ENCODE data around the gene KSR1. TPM values are rescaled to one million over a fixed set of nuclear protein-coding genes. Genes with fewer than 3 reads are reported as not detected.

The KSR1 gene
- total RNA-seq, 1 experiment from 2014 or later = 19.1 TPM

GRCh38 chr17:27490391-27490790, 34.1 kb downstream of the KSR1 start:
- CTCF ChIA-PET = interaction anchor here (0.7 kb wide), 1 partner anchor 986 kb away, joined by 3 read pairs; no protein-coding TSS in a partner anchor
- H4K20me1 ChIP-seq (ENCODE audit: insufficient read depth) = no peaks in the 10 kb centered on the region
- no peak overlapping the region for H3K4me2 ChIP-seq
- H3F3A ChIP-seq (ENCODE audit: insufficient read depth, low read depth) = peaks cover 21% of the 10 kb centered on the region
- no peak for DNase-seq
- peaks cover 24% of the 10 kb centered on the region for H3K4me1 ChIP-seq (replicated peaks; ENCODE audit: insufficient read depth)
- BruUV-seq (replicated peaks) = no TSS peak
- TF ChIP-seq CTCF (conservative IDR thresholded peaks at IDR 0.05) = no peak
- TF ChIP-seq EZH2 (IDR thresholded peaks at IDR 0.05; ENCODE audit: low read depth) = no peak
- H3K36me3 ChIP-seq (ENCODE audit: low read depth) = no peaks in the 10 kb centered on the region
- H2AFZ ChIP-seq = no peak overlapping the region
- H3K27me3 ChIP-seq (ENCODE audit: insufficient read depth, low read depth) = no peaks in the 10 kb centered on the region
- H3K9me3 ChIP-seq (ENCODE audit: insufficient read depth, low read depth) = no peaks in the 10 kb centered on the region
- POLR2A ChIA-PET (ENCODE audit: unreplicated experiment) = interaction anchor here (0.5 kb wide), 1 partner anchor 314 kb away, joined by 3 read pairs; no protein-coding TSS in a partner anchor
- no peak overlapping the region for H3K4me3 ChIP-seq
- no peak overlapping the region for H3K27ac ChIP-seq
- H3K79me2 ChIP-seq (ENCODE audit: low read depth) = no peaks in the 10 kb centered on the region
- H3K9me2 ChIP-seq (ENCODE audit: insufficient read depth) = no peaks in the 10 kb centered on the region
- intact Hi-C loops (cut with micrococcal nuclease; ENCODE audit: unreplicated experiment) = loop anchor here (5.0 to 10.0 kb wide), 2 partner anchors 87 to 246 kb away; no protein-coding TSS in a partner anchor

DNA sequence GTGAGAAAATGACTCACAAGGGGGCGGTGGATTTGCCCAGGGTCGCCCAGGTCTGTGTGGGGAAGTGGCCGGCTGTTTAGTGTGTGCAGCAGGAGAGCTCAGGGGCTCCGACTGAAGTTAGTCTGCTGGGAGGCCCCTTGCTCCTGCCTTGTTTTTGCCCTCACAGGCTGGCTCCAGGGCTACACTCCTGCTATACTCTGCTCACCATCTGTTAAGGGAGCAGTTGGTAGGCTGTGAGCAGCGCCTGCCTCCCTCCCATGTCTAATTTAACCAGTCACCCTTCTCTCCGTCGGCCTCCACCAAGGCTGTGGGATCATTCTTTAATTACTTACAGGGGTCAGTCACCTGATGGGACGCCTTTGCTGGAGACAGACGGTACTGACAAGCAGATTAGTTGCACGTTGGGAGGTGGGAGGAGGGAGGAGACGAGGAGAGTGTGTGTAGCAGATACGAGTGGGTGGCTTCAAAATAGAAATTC, 35.5 kb downstream of the KSR1 start:
- Histone ChIP-seq H3K27ac (no peak overlapping the region), H3K9me2 (ENCODE audit: insufficient read depth) (no peaks in the 10 kb centered on the region), H3K36me3 (ENCODE audit: low read depth) (no peaks in the 10 kb centered on the region), H2AFZ (no peak overlapping the region), H3K27me3 (ENCODE audit: insufficient read depth, low read depth) (no peaks in the 10 kb centered on the region), H3K4me2 (no peak overlapping the region), H3K4me1 (replicated peaks; ENCODE audit: insufficient read depth) (peaks cover 32% of the 10 kb centered on the region), H4K20me1 (ENCODE audit: insufficient read depth) (no peaks in the 10 kb centered on the region), H3K79me2 (ENCODE audit: low read depth) (no peaks in the 10 kb centered on the region; the same call in 1 of the 2 replicates), H3F3A (ENCODE audit: insufficient read depth, low read depth) (peaks cover 22% of the 10 kb centered on the region), H3K4me3 (no peak overlapping the region), H3K9me3 (ENCODE audit: insufficient read depth, low read depth) (no peaks in the 10 kb centered on the region)
- intact Hi-C loops (cut with micrococcal nuclease; ENCODE audit: unreplicated experiment) = loop anchor here (5.0 to 10.0 kb wide), 2 partner anchors 86 to 247 kb away; no protein-coding TSS in a partner anchor
- DNase-seq = no peak
- TF ChIP-seq CTCF (conservative IDR thresholded peaks at IDR 0.05) (no peak), EZH2 (IDR thresholded peaks at IDR 0.05; ENCODE audit: low read depth) (no peak)
- CTCF ChIA-PET = no interaction called here
- no TSS peak for BruUV-seq (replicated peaks)
- POLR2A ChIA-PET (ENCODE audit: unreplicated experiment) = no interaction called here

DNA sequence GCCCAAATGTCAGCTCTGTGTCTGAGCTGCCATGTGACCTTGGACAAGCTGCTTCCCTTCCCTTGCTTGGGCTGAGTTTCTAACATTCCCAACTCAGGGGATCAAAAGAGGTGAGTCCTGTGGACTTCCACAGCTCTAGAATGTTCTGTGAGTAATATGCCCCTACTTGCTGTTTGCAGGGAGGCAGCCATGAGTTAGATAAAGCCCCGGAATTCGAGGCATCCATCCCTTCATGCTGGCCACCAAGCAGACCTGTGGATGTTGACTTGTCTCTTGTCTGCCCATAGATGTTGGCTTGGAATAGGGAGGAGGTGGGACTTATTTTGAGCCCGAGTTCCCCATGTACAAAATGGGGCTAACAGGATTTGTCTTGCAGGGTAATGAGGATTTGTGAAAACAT, 36.2 kb downstream of the KSR1 start:
- no TSS peak for BruUV-seq (replicated peaks)
- Histone ChIP-seq H3K9me2 (ENCODE audit: insufficient read depth) (no peaks in the 10 kb centered on the region), H3K9me3 (ENCODE audit: insufficient read depth, low read depth) (no peaks in the 10 kb centered on the region), H3K27ac (no peak overlapping the region), H2AFZ (no peak overlapping the region), H3K36me3 (ENCODE audit: low read depth) (no peaks in the 10 kb centered on the region), H4K20me1 (ENCODE audit: insufficient read depth) (no peaks in the 10 kb centered on the region), H3K4me3 (no peak overlapping the region), H3K4me1 (replicated peaks; ENCODE audit: insufficient read depth) (peaks cover 32% of the 10 kb centered on the region), H3K27me3 (ENCODE audit: insufficient read depth, low read depth) (no peaks in the 10 kb centered on the region), H3F3A (ENCODE audit: insufficient read depth, low read depth) (peaks cover 22% of the 10 kb centered on the region), H3K4me2 (no peak overlapping the region), H3K79me2 (ENCODE audit: low read depth) (no peaks in the 10 kb centered on the region; the same call in 1 of the 2 replicates)
- ChIA-PET CTCF (no interaction called here), POLR2A (ENCODE audit: unreplicated experiment) (no interaction called here)
- intact Hi-C loops (cut with micrococcal nuclease; ENCODE audit: unreplicated experiment) = loop anchor here (5.0 to 10.0 kb wide), 2 partner anchors 85 to 248 kb away; no protein-coding TSS in a partner anchor
- DNase-seq = no peak
- TF ChIP-seq CTCF (conservative IDR thresholded peaks at IDR 0.05) = no peak
- TF ChIP-seq EZH2 (IDR thresholded peaks at IDR 0.05; ENCODE audit: low read depth) = no peak
